Calu3 (cell line): ENCODE data around the gene SBF2. TPM values are rescaled to one million over a fixed set of nuclear protein-coding genes. Genes with fewer than 3 reads are reported as not detected.

ENCODE experiments used
- BruUV-seq: library from RNA; stranded (reverse); fragments of 400-500 nt; replicated peaks from 2 replicates; lab custom pipeline; 2021; lab: Mats Ljungman, UMichigan
- CTCF ChIA-PET: fragments of 300-600 bp; sonication (Branson Sonifier 250); formaldehyde crosslinking; loops from one replicate; lab custom pipeline; 2022; ENCODE audit warnings: antibody characterized with exemption; lab: Charles Lee
- DNase-seq: peaks from one replicate; pipeline ENCODE4 v3.0.0; 2022
- H3K27ac Mint-ChIP-seq: one replicate; pipeline ENCODE4 v1.8.0; 2022; ENCODE audit warnings: mixed read lengths; ENCODE audit not compliant: unreplicated experiment
- H3K27me3 Mint-ChIP-seq: one replicate; pipeline ENCODE4 v1.8.0; 2022; ENCODE audit warnings: mixed read lengths; ENCODE audit not compliant: unreplicated experiment
- H3K36me3 Mint-ChIP-seq: one replicate; pipeline ENCODE4 v1.8.0; 2022; ENCODE audit warnings: mild to moderate bottlenecking, moderate library complexity, mixed read lengths; ENCODE audit not compliant: insufficient read depth, unreplicated experiment
- H3K4me1 Mint-ChIP-seq: one replicate; pipeline ENCODE4 v1.8.0; 2022; ENCODE audit warnings: mild to moderate bottlenecking, low read depth, mixed read lengths; ENCODE audit not compliant: unreplicated experiment
- H3K4me3 Mint-ChIP-seq: one replicate; pipeline ENCODE4 v1.8.0; 2022; ENCODE audit warnings: mild to moderate bottlenecking, low read depth, moderate library complexity, mixed read lengths; ENCODE audit not compliant: unreplicated experiment
- H3K9me3 Mint-ChIP-seq: one replicate; pipeline ENCODE4 v1.8.0; 2022; ENCODE audit warnings: low read depth, mixed read lengths; ENCODE audit not compliant: unreplicated experiment
- intact Hi-C: fragments of 100-400 bp; cut with micrococcal nuclease; formaldehyde crosslinking; loops from one replicate; pipeline ENCODE4 v1.10.0; 2022; ENCODE audit not compliant: unreplicated experiment
- total RNA-seq: library from RNA; stranded (reverse); gene quantifications from 2 replicates; pipeline ENCODE4 v1.2.3, GENCODE V29; 2022
- TF ChIP-seq, protein P1 (sequence below): fragments of 200-600 bp; IDR thresholded peaks from one replicate; pipeline ENCODE4 v1.8.0; 2022; ENCODE audit warnings: antibody characterized with exemption; ENCODE audit not compliant: unreplicated experiment

The SBF2 gene
- total RNA-seq, 1 experiment from 2014 or later = 39.0 TPM

DNA sequence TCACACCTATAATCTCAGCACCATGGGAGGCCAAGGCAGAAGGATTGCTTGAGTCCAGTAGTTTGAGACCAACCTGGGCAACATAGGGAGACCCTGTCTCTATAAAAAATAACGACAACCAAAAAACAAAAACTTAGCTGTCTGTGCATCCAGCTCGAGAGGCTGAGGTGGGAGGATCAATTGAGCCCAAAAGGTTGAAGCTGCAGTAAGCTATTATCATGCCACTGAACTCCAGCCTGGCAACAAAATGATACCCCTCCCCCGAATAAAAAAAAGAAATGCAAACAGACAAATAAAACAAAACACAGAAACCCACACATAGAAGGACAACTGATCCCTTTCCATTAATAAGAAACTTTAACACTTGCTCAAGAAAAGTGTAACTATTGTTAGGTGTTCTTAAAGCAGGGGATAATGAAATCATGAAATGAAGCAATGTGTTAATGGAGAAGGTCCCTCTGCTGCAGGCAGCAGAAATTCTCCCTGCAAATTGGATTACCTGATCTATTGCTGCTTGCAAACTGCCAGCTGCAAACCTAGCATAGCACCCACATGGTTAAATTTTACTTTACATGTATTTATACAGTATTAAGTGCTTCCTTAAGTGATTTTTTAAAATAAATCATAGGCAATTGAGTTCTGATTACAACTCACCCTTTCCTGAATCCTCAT, 226.3 kb downstream of the SBF2 start:
- no TSS peak for BruUV-seq
- intact Hi-C loops = no loop called here
- TF ChIP-seq, protein P1, sequence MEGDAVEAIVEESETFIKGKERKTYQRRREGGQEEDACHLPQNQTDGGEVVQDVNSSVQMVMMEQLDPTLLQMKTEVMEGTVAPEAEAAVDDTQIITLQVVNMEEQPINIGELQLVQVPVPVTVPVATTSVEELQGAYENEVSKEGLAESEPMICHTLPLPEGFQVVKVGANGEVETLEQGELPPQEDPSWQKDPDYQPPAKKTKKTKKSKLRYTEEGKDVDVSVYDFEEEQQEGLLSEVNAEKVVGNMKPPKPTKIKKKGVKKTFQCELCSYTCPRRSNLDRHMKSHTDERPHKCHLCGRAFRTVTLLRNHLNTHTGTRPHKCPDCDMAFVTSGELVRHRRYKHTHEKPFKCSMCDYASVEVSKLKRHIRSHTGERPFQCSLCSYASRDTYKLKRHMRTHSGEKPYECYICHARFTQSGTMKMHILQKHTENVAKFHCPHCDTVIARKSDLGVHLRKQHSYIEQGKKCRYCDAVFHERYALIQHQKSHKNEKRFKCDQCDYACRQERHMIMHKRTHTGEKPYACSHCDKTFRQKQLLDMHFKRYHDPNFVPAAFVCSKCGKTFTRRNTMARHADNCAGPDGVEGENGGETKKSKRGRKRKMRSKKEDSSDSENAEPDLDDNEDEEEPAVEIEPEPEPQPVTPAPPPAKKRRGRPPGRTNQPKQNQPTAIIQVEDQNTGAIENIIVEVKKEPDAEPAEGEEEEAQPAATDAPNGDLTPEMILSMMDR = no peak
- Mint-ChIP-seq H3K4me1 (no peaks in the 10 kb centered on the region), H3K4me3 (no peak overlapping the region), H3K36me3 (no peaks in the 10 kb centered on the region), H3K27me3 (no peaks in the 10 kb centered on the region), H3K9me3 (no peaks in the 10 kb centered on the region), H3K27ac (no peak overlapping the region)
- DNase-seq = no peak
- CTCF ChIA-PET = no interaction called here

DNA sequence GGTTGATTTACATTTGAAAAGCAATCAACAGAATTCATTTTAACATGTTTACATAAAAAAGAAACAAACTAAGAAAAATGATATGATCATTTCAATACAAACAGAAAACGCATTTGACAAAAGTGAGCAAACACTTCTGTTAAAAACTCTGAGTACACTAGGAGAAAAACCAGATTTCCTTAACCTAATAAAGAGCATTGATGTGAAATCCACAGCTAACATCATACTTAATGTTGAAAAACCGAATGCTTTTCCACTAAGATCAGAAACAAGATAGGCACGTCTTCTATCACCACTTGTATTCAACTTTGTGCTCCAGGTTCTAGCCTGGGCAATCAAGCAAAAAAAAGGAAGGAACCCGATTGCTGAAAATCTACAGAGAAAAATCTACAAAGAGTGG, 227.6 kb downstream of the SBF2 start:
- CTCF ChIA-PET = no interaction called here
- DNase-seq = no peak
- no peaks in the 10 kb centered on the region for H3K36me3 Mint-ChIP-seq
- no peak overlapping the region for H3K4me3 Mint-ChIP-seq
- no peak overlapping the region for H3K27ac Mint-ChIP-seq
- H3K27me3 Mint-ChIP-seq = no peaks in the 10 kb centered on the region
- TF ChIP-seq, protein P1 = no peak
- no peaks in the 10 kb centered on the region for H3K4me1 Mint-ChIP-seq
- peaks cover 2% of the 10 kb centered on the region for H3K9me3 Mint-ChIP-seq
- BruUV-seq = no TSS peak
- intact Hi-C loops = no loop called here

DNA sequence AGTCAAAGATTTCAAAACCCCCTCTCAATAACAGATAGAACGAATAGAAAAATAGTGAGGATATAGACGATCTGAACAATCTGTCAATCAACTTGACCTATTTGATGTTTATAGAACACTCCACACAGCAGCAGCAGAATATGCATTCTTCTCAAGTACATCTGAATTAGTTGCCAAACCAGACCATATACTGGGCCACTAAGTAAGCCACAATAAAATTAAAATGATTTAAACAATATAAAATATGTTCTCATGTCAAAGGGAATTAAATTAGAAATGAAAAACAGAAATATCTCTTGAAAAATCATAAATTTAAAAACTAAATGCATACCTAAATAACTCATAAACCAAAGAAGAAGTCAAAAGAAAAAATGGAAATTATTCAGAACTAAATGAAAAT, 229.2 kb downstream of the SBF2 start:
- intact Hi-C loops = no loop called here
- CTCF ChIA-PET = no interaction called here
- no peaks in the 10 kb centered on the region for H3K27me3 Mint-ChIP-seq

DNA sequence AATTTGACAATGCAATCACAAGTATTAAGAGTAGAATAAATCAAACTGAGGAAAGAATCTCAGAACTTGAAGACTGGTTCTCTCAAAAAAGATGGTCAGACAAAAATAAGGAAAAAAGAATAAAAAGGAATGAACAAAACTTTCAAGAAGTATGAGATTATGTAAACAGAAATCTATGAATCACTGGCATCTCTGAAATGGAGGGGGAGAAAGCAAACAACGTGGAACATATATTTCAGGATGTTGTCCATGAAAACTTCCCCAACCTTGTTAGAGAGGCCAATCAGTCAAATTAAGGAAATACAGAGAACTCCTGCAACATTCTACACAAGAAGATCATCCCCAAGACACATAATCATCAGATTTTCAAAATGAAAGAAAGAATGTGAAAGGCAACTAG, 235.7 kb downstream of the SBF2 start:
- peaks cover 16% of the 10 kb centered on the region for H3K9me3 Mint-ChIP-seq
- H3K4me1 Mint-ChIP-seq = peaks cover 12% of the 10 kb centered on the region
- TF ChIP-seq, protein P1 = no peak
- intact Hi-C loops = loop anchor here (10.0 kb wide), 1 partner anchor 194 kb away; no protein-coding TSS in a partner anchor
- no peak overlapping the region for H3K4me3 Mint-ChIP-seq
- H3K27ac Mint-ChIP-seq = no peak overlapping the region
- CTCF ChIA-PET = interaction anchor here (0.7 kb wide), 1 partner anchor 74 kb away, joined by 3 read pairs; no protein-coding TSS in a partner anchor
- H3K36me3 Mint-ChIP-seq = no peaks in the 10 kb centered on the region
- H3K27me3 Mint-ChIP-seq = no peaks in the 10 kb centered on the region
- no peak for DNase-seq
- no TSS peak for BruUV-seq

More for the DNA sequence above, 229.2 kb downstream of the SBF2 start:
- no peaks in the 10 kb centered on the region for H3K36me3 Mint-ChIP-seq
- H3K9me3 Mint-ChIP-seq = peaks cover 4% of the 10 kb centered on the region
- BruUV-seq = no TSS peak
- H3K27ac Mint-ChIP-seq = no peak overlapping the region
- no peak overlapping the region for H3K4me3 Mint-ChIP-seq
- DNase-seq = no peak
- no peaks in the 10 kb centered on the region for H3K4me1 Mint-ChIP-seq
- TF ChIP-seq, protein P1 = no peak
